Endothelial cell of umbilical vein (primary cell): ENCODE results near the gene FAM193A.

Experiments used
- CTCF ChIP-seq, 2 donors: IDR thresholded peaks; 1 replicate in 1 of 2; 2 replicates in 1 of 2; pipeline ENCODE4 v1.5.1; 2011; ENCODE audit warnings: low read length in 2 of 2, mild to moderate bottlenecking in 2 of 2, moderate library complexity in 2 of 2, control low read depth in 1 of 2, inconsistent platforms in 1 of 2, low read depth in 1 of 2; ENCODE audit not compliant: insufficient read depth in 1 of 2; ENCODE audit errors: extremely low read depth in 1 of 2
- EZH2 ChIP-seq: IDR thresholded peaks from 2 replicates; pipeline ENCODE4 v1.6.1; 2012; ENCODE audit warnings: borderline replicate concordance, low read depth, mild to moderate bottlenecking, moderate library complexity, low read length, inconsistent platforms; ENCODE audit not compliant: severe bottlenecking
- FOS ChIP-seq: IDR thresholded peaks from 2 replicates; pipeline ENCODE4 v1.6.1; 2011; ENCODE audit warnings: mild to moderate bottlenecking, low read length, moderate library complexity, borderline replicate concordance; ENCODE audit not compliant: insufficient read depth
- GATA2 ChIP-seq: IDR thresholded peaks from 2 replicates; pipeline ENCODE4 v1.7.0; 2011; ENCODE audit warnings: low read depth, mild to moderate bottlenecking, moderate library complexity, mixed read lengths, low read length; ENCODE audit not compliant: insufficient read length, insufficient read depth
- JUN ChIP-seq: IDR thresholded peaks from 2 replicates; pipeline ENCODE4 v1.6.1; 2011; ENCODE audit warnings: borderline replicate concordance, low read depth; ENCODE audit not compliant: insufficient read length, insufficient read depth
- MAX ChIP-seq: IDR thresholded peaks from 2 replicates; pipeline ENCODE4 v1.6.1; 2011; ENCODE audit not compliant: insufficient read depth, insufficient read length
- MYC ChIP-seq: IDR thresholded peaks from one replicate; pipeline ENCODE4 v1.6.1; 2011; ENCODE audit warnings: mild to moderate bottlenecking, low read depth, low read length
- POLR2A ChIP-seq: IDR thresholded peaks from 2 replicates; pipeline ENCODE4 v1.6.1; 2012; ENCODE audit warnings: low read depth, mild to moderate bottlenecking, control low read depth, low read length
- POLR2AphosphoS5 ChIP-seq: IDR thresholded peaks from 2 replicates; pipeline ENCODE4 v1.6.1; 2012; ENCODE audit warnings: low read depth, mild to moderate bottlenecking, control low read depth, low read length, moderate library complexity; ENCODE audit not compliant: insufficient read depth

- TF ChIP-seq POLR2A (no peak), CTCF (IDR thresholded peaks at IDR 0.05; ENCODE audit: extremely low read depth in 1 of 2, insufficient read depth in 1 of 2, low read depth in 1 of 2, low read length in 2 of 2) (no peak), EZH2 (no peak), POLR2AphosphoS5 (no peak), JUN (no peak), MAX (no peak), GATA2 (no peak), FOS (no peak), MYC (no peak)
Observed at GRCh38 chr4:2725380-2725779, 188.9 kb downstream of the FAM193A start.
